HG02970 (cell line): ENCODE measurements around the gene ALG14.
A peak's percentile ranks its signal among the peaks of the same experiment; 100 is the strongest.
"Not testable (repeated sequence)": the region's sequence is repeated elsewhere in the genome, so short reads cannot be mapped to it uniquely, and the experiment has no call there.

Experiments used
- ATAC-seq: cut with Tn5 transposase; IDR thresholded peaks from one replicate; pipeline ENCODE4 v1.9.1; 2021; ENCODE audit warnings: mild to moderate bottlenecking, moderate library complexity, moderate number of reproducible peaks; ENCODE audit not compliant: unreplicated experiment, low FRiP score

ALG14 gene

GRCh38 chr1:94962409-94963265 is 110.1 kb downstream of the ALG14 start:
- ATAC-seq, result peak; percentile 77

GRCh38 chr1:94961988-94962387 is 110.8 kb downstream of the ALG14 start:
- ATAC-seq, result no peak

GRCh38 chr1:94961582-94961981 is 111.2 kb downstream of the ALG14 start:
- no peak for ATAC-seq

- ATAC-seq, result no peak
These were observed 114.7 kb downstream of the ALG14 start for GRCh38 chr1:94958081-94958480.

- ATAC-seq, result no peak
These were observed 116.8 kb downstream of the ALG14 start for GRCh38 chr1:94955767-94956632.

GRCh38 chr1:94954263-94955220 is 118.2 kb downstream of the ALG14 start:
- no peak for ATAC-seq

GRCh38 chr1:94953746-94954145 is 119.0 kb downstream of the ALG14 start:
- ATAC-seq, result no peak

- ATAC-seq, result no peak
These were observed 119.6 kb downstream of the ALG14 start for GRCh38 chr1:94953107-94953506.

- ATAC-seq, result no peak
These were observed 120.2 kb downstream of the ALG14 start for GRCh38 chr1:94952539-94952938.

GRCh38 chr1:94951509-94952208 is 121.1 kb downstream of the ALG14 start:
- no peak for ATAC-seq

GRCh38 chr1:94951046-94951445 is 121.7 kb downstream of the ALG14 start:
- ATAC-seq, result no peak

GRCh38 chr1:94949681-94950661 is 122.8 kb downstream of the ALG14 start:
- ATAC-seq, result no peak

GRCh38 chr1:94947437-94947836 is 125.3 kb downstream of the ALG14 start:
- ATAC-seq, result no peak

- no peak for ATAC-seq
These were observed 125.9 kb downstream of the ALG14 start for GRCh38 chr1:94946886-94947285.

- no peak for ATAC-seq
These were observed 130.3 kb downstream of the ALG14 start for GRCh38 chr1:94942171-94943128.

GRCh38 chr1:94941480-94941879 is 131.3 kb downstream of the ALG14 start:
- not testable (repeated sequence) for ATAC-seq

GRCh38 chr1:94940738-94941137 is 132.0 kb downstream of the ALG14 start:
- no peak for ATAC-seq
